T-helper 1 cell treated with Interleukin-12 subunit alpha and Interleukin-12 subunit beta and Interleukin-4 antibody, amounts not matched to agents 30 μg/mL and 1 μg/mL, for 36 hours (primary cell): ENCODE measurements around the gene NPAS3.

Experiments used
- H3K27ac Mint-ChIP-seq: one replicate; pipeline ENCODE4 v1.8.0; 2021; ENCODE audit warnings: mild to moderate bottlenecking, mixed read lengths
- H3K27me3 Mint-ChIP-seq: one replicate; pipeline ENCODE4 v1.8.0; 2021; ENCODE audit warnings: low read depth, mixed read lengths
- H3K36me3 Mint-ChIP-seq: one replicate; pipeline ENCODE4 v1.8.0; 2021; ENCODE audit warnings: low read depth, mixed read lengths
- H3K4me1 Mint-ChIP-seq: one replicate; pipeline ENCODE4 v1.8.0; 2021; ENCODE audit warnings: low read depth, mixed read lengths
- H3K4me3 Mint-ChIP-seq: one replicate; pipeline ENCODE4 v1.8.0; 2021; ENCODE audit warnings: mild to moderate bottlenecking, moderate library complexity, mixed read lengths
- H3K9me3 Mint-ChIP-seq: one replicate; pipeline ENCODE4 v1.8.0; 2021; ENCODE audit warnings: mixed read lengths

The NPAS3 gene

DNA sequence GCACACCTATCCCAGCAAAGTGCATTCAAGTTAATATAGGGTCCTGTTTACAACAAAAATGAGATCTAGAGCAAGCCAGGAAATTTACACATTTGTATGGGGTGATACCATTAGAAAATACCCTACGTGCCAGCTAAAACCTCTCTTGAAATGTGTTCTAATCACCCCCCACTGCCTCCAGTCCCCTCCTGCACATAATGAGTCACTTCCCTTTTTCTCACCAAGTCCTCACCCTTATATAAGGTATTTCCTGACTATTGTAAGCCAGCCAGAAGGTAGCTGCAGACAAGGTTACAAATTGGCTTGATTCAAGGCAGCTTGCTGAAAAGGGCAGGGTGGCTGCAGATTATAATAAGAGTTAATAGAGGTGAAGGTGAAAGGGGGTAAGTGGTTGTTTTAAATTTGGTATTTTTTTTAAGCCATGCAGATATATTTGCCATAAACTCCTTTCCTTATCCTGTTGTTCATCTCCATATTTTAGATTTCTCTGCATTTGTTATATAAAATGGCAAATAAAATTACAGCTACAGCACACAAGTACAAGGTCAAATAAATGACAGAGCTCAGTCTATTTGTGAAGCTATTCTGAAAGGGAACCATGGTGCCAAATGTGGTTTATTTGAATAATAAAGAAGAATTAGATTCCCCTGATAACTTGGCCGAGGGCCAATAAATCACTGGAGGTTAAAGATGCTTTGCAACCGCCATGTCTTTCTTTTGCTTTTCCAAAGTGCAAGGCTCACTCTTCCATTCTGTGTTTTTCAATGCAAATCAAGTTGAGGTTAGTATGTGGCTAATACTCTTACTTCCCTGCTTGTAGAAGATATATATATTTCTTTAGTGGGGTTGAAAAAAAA, 626.3 kb downstream of the NPAS3 start:
- Mint-ChIP-seq H3K4me3 (no peak overlapping the region), H3K4me1 (no peaks in the 10 kb centered on the region), H3K36me3 (no peaks in the 10 kb centered on the region), H3K27me3 (no peaks in the 10 kb centered on the region), H3K27ac (no peak overlapping the region), H3K9me3 (no peaks in the 10 kb centered on the region)

DNA sequence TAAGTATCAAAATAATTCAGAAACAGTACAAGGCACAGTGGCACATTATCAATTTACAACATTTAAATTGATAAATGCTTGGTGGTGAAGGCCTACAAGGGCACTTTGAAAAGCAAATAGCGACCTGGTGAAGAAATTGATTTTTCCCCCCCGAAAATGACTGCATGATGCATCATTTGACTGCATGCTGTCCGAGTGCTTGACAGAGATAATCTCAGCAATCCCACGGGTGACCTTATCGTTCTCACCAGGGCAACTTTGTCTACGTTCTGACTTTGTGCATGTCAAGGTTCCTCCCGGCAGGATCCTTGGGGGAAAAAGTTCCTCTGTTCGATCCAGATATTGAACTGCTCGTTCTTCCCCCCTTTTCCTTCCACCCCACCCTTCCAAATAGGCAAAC, 627.4 kb downstream of the NPAS3 start:
- Mint-ChIP-seq H3K4me1 (no peaks in the 10 kb centered on the region), H3K4me3 (no peak overlapping the region), H3K27me3 (no peaks in the 10 kb centered on the region), H3K9me3 (no peaks in the 10 kb centered on the region), H3K27ac (no peak overlapping the region), H3K36me3 (no peaks in the 10 kb centered on the region)

DNA sequence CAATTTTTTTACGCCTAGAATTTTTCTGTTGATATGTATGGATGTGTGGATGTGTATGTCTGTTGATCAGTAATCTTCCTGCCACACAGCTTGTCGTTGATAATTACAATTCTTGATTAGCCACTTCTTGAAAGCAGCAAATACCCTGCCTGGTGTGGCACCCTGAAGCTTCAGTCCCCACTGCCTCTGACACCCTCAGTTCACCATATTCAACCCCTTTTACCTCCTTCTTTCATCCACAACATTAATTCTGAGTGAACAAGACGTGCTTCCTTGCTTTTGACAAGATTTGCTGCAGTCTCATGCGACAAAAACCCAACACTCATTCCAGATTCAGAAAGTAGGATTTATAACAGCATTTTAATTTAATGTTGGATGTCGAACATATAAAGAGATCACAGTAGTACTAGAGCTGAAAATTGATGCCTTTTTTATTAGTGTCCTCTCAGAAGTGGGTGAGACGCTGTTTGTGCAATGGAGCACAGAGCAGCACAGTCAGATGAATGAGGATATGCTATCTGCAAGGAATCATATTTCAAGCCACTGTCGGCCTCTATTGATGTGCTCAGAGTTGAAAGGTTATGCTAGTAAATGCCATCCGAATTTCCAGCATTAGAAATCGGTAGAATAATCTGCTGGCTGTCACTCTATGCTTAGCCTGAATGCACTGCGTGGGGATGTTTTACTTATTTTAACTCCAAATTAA, 628.5 kb downstream of the NPAS3 start:
- Mint-ChIP-seq H3K36me3 (no peaks in the 10 kb centered on the region), H3K9me3 (no peaks in the 10 kb centered on the region), H3K4me1 (no peaks in the 10 kb centered on the region), H3K4me3 (no peak overlapping the region), H3K27me3 (no peaks in the 10 kb centered on the region), H3K27ac (no peak overlapping the region)

DNA sequence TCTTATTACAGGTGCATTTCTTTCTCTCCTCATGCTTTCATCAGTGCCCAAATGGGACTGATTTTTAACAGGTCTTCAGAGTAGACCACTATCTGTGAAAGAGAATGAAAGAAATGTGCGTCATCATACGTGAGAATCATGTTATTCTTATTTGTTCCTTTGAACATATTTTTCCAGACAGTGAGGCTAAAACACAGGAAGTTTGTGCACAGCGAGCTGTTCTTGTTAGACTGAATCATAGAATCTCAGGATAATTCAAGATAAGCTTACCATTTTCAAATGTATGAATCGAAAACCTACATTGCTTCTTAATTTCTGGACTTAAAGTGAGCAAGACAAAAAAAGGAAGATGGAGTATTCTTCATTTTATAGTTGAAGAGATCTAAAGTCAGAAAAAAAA, 629.1 kb downstream of the NPAS3 start:
- Mint-ChIP-seq H3K4me3 (no peak overlapping the region), H3K27ac (no peak overlapping the region), H3K4me1 (no peaks in the 10 kb centered on the region), H3K9me3 (no peaks in the 10 kb centered on the region), H3K27me3 (no peaks in the 10 kb centered on the region), H3K36me3 (no peaks in the 10 kb centered on the region)

DNA sequence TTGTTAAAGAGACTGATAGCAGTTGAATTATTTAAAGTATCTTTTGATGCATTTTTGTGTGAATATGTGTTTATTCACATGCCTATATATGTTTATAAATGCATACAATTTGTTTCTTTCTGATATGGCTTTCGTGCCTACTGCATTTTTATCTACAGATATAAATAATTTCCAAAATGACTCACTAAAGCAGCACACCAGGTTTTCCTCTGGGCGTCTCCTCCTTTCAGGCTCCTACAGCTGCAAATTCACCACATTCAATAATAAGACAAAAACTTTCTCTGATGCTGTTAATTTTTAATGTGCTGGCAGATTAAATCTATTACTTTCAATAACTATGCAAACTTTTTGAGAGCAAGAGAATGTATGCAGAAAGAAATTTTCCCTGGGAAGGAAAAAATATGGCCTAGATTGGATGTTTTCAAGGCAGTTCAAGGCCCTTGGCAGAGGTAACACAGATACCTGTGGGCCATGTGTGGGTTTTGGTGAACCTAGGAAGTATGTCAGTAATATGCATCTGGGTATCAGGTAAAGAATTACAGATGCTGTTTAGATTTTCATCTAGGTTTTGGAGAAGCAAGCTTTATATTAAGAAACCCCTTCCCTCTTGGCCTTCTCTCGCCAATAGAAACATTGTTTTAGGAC, 630.4 kb downstream of the NPAS3 start:
- Mint-ChIP-seq H3K4me1 (no peaks in the 10 kb centered on the region), H3K4me3 (no peak overlapping the region), H3K27me3 (no peaks in the 10 kb centered on the region), H3K27ac (no peak overlapping the region), H3K9me3 (no peaks in the 10 kb centered on the region), H3K36me3 (no peaks in the 10 kb centered on the region)

DNA sequence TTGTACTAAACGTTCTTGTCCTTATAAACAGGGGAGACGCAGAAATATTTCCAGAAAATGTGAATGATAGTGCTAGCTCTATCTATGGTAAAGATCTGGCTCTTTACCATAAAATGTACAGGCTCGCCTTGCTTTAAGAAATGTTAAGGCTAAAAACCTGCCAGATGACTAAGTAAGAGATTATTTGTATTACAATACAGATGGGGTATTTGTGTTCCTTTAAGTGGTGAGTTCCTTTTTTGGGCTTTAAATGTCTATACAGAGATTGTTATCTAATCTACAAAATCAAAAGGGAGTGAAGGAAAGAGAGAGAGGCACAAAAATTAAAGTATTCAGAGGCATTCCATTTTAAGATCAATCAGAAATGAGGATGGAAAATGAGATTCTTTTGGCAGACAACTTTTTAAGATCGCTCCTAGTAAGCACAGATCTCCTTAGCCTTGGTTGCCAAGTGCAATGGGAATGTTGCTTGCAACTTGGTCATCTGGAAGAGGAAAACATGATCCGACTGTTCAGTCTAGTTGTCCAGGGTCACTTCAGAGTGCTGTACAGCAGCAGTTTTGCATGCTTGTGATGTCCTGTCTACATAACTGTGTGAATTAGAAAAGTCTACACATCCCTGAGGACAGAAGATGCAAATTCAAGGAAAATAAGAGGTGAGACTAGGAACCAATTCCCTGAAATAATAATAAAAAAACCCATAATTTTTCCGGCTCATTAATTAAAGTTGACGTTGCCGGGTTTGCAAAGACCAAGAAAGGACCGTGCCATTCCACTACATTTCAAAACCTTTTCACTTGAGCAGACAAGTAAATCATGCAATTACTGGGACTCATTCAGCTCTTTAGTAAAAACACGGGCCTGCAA, 631.4 kb downstream of the NPAS3 start:
- Mint-ChIP-seq H3K4me1 (no peaks in the 10 kb centered on the region), H3K4me3 (no peak overlapping the region), H3K27me3 (no peaks in the 10 kb centered on the region), H3K27ac (no peak overlapping the region), H3K36me3 (no peaks in the 10 kb centered on the region), H3K9me3 (peaks cover 6% of the 10 kb centered on the region)

DNA sequence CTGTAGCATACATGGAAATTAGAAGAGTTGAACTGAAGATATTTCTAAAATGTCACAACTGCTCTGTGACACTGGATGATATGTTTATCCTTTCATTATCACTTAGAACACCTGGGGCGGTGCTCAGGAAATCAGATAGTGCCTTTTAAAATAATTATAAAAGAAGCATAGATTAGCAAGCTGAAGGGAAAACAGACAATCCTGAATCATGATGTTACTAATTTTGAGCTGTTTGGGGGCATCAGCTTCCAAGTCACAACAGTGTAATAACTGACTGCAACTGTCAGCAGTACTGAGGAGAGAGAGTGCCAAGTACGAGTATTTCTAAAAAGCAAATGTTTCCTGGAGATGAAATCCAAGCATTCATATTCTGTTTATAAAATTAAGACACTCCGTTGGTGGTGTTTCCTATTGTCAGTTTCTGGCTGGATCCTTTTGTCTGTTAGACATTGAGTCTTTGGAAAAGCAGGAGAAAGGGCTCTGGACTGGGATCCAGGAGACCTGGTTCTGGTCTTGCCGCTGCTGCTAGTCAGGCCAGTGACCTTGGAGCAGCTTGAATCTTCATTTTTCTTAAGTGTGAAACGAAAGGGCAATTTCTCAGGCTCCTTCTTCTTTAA, 632.1 kb downstream of the NPAS3 start:
- no peaks in the 10 kb centered on the region for H3K27me3 Mint-ChIP-seq
- no peak overlapping the region for H3K27ac Mint-ChIP-seq
- no peaks in the 10 kb centered on the region for H3K4me1 Mint-ChIP-seq
- no peaks in the 10 kb centered on the region for H3K36me3 Mint-ChIP-seq
- H3K9me3 Mint-ChIP-seq, result peaks cover 6% of the 10 kb centered on the region
- no peak overlapping the region for H3K4me3 Mint-ChIP-seq

DNA sequence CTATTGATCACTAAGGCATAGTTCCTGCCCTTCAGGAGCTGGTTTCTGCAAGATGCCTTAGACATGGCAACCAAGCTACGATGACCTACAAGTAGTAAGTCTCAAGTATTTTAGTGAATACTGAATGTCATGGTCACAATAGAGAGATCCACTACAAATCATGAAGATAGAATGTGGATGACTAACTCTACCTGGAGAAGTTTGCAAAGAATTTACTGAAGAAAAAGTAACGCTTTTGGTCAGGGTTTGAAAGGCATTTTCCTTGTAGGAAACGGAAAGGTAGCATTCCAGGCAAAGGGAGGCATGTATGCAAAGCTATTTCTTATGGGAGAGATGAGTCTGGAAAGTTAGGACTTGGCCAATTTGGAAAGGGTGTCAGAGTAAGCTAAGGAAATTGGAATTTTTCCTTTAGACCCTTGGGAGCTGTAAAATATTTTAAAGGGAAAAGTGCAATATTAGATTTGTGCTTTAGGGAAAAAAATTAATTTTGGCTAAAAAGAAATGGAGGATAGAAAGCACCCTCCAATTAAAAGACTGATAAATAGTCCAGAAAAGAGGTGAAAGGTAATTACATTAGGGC, 634.7 kb downstream of the NPAS3 start:
- H3K27me3 Mint-ChIP-seq, result no peaks in the 10 kb centered on the region
- H3K27ac Mint-ChIP-seq, result no peak overlapping the region
- no peak overlapping the region for H3K4me3 Mint-ChIP-seq
- no peaks in the 10 kb centered on the region for H3K36me3 Mint-ChIP-seq
- peaks cover 6% of the 10 kb centered on the region for H3K9me3 Mint-ChIP-seq
- H3K4me1 Mint-ChIP-seq, result no peaks in the 10 kb centered on the region

DNA sequence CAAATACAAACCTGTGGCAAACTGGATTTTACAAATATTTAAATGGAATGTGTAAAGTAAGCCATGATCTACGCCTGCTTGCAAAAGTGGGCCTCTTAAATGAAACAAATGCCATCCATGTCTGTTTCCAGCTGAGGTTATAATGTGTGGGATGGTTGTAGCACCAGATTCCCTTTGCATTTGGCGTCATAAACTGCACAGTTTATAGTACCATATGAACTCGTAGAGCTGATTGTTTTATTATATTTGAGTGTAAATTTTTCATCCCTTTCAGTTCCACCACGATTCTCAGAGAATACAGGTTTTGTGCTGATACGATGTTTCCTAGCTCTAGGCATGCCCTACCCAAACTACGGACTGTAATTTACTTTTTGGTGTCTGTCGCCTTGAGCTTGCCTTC, 637.3 kb downstream of the NPAS3 start:
- Mint-ChIP-seq H3K9me3 (peaks cover 6% of the 10 kb centered on the region), H3K27ac (no peak overlapping the region), H3K4me1 (no peaks in the 10 kb centered on the region), H3K27me3 (no peaks in the 10 kb centered on the region), H3K4me3 (no peak overlapping the region), H3K36me3 (no peaks in the 10 kb centered on the region)

DNA sequence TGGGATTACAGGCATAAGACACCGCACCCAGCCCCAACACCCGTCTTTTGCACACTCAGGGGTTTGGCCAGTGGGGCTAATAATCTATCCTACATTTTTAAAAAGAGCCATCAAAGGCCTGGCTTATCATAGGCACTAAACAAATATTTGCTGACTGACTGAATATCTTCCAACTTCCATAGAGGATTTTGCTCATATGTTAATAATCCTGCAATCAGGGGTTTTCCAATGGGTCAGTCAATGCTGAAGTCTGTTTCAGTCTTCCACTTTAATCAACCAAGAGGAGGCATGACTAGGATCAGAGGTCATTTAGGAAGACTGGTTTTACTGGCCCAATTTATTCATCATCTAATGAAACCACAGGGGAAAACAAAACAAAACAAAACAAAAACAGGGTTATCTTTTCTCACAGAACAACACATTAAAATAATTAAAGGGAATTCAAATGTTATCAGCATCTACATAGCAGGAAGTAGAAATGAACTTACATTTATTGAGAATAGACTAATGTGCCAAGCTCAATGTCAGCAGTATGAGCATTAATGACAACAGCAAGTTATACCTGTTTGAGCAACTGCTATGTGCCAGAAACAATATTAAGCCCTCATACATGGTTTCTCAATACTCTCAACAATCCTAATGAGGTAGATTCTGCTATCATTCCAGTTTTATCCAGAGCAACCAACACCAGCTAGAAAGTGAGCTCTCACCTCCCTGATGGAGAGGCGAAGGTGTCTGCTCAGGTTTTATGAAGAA, 640.0 kb downstream of the NPAS3 start:
- H3K4me3 Mint-ChIP-seq, result no peak overlapping the region
- H3K36me3 Mint-ChIP-seq, result no peaks in the 10 kb centered on the region
- H3K9me3 Mint-ChIP-seq, result peaks cover 6% of the 10 kb centered on the region

DNA sequence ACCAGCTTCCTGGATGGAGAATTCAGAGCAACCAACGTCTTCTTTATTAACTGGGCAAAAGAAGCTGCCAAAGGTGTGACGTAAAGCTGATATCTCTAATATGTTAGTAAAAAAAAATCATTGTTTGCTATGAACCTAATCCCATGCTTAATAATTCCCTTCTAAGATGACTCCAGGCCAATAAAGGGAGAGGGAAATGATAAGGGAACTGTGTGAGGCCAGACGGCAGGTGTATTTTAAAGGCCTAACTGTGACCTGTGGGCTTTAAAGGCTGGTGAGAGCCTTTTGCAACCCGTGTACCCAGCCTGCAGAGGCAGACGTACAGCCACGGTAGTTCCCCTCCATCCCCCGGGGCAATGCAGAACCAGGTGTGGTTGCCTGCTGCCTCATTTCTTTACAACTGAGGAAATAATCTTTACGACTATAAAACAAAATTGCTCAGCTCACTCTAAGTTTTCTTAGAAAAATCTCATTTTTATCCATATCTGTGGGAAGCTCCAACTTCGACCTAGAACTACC, 641.6 kb downstream of the NPAS3 start:
- H3K27me3 Mint-ChIP-seq, result no peaks in the 10 kb centered on the region
- no peaks in the 10 kb centered on the region for H3K36me3 Mint-ChIP-seq
- no peaks in the 10 kb centered on the region for H3K9me3 Mint-ChIP-seq
- H3K27ac Mint-ChIP-seq, result no peak overlapping the region
- H3K4me3 Mint-ChIP-seq, result no peak overlapping the region
- H3K4me1 Mint-ChIP-seq, result no peaks in the 10 kb centered on the region

More for the DNA sequence above, 640.0 kb downstream of the NPAS3 start:
- H3K27ac Mint-ChIP-seq, result no peak overlapping the region
- H3K4me1 Mint-ChIP-seq, result no peaks in the 10 kb centered on the region
- no peaks in the 10 kb centered on the region for H3K27me3 Mint-ChIP-seq

DNA sequence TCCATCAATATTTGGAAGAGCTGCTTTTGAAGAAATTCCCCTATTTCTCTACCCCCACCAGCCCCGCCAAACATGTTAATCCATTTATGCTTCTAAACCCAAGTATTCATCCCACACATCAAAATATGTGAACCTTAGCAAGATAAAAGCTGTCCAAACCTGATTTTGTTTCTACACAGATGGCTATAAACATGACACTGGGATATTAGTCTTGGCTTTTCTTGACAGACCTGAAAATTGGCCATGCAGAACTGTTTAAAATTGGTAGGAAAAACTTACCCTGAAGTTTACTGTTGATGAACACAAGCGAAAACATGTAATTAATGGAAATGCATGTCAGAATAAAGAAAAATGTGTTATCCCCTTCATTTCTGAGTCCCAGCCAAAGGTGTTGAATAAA, 642.2 kb downstream of the NPAS3 start:
- Mint-ChIP-seq H3K4me3 (no peak overlapping the region), H3K9me3 (no peaks in the 10 kb centered on the region), H3K36me3 (no peaks in the 10 kb centered on the region), H3K4me1 (no peaks in the 10 kb centered on the region), H3K27me3 (no peaks in the 10 kb centered on the region), H3K27ac (no peak overlapping the region)

DNA sequence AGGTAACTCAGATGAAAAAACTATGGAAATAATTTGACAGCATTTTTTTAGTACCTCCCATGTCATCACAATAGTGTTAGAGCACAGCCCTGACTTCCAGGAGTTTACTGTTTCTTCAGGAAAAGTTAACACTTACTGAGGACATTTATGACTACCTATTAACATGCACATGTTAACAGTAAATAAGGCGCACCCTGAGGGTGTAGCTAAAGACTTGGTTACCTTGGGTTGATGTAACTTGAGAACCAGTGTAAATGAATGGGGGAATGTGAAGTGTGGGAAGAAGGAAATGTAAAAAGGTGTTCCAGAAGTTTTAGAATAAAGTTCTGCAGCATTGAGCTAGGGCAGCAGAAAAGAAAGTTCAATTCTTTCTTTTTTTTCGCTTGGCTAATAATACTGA, 646.0 kb downstream of the NPAS3 start:
- H3K36me3 Mint-ChIP-seq, result no peaks in the 10 kb centered on the region
- H3K4me1 Mint-ChIP-seq, result no peaks in the 10 kb centered on the region
- no peaks in the 10 kb centered on the region for H3K27me3 Mint-ChIP-seq
- H3K4me3 Mint-ChIP-seq, result no peak overlapping the region
- H3K27ac Mint-ChIP-seq, result no peak overlapping the region
- H3K9me3 Mint-ChIP-seq, result no peaks in the 10 kb centered on the region
